Astrocyte (in vitro differentiated cells and primary cell): ENCODE results near the gene UQCC2.

Source experiments
- EZH2 ChIP-seq: IDR thresholded peaks from 2 replicates; pipeline ENCODE4 v1.6.1; 2012; ENCODE audit warnings: mild to moderate bottlenecking, low read length, inconsistent platforms; ENCODE audit not compliant: insufficient read depth
- TF ChIP-seq, protein P1 (sequence below): IDR thresholded peaks from 2 replicates; pipeline ENCODE4 v1.5.1; 2011; ENCODE audit warnings: low read depth, mild to moderate bottlenecking, inconsistent platforms, low read length, moderate library complexity; ENCODE audit not compliant: insufficient read depth

DNA sequence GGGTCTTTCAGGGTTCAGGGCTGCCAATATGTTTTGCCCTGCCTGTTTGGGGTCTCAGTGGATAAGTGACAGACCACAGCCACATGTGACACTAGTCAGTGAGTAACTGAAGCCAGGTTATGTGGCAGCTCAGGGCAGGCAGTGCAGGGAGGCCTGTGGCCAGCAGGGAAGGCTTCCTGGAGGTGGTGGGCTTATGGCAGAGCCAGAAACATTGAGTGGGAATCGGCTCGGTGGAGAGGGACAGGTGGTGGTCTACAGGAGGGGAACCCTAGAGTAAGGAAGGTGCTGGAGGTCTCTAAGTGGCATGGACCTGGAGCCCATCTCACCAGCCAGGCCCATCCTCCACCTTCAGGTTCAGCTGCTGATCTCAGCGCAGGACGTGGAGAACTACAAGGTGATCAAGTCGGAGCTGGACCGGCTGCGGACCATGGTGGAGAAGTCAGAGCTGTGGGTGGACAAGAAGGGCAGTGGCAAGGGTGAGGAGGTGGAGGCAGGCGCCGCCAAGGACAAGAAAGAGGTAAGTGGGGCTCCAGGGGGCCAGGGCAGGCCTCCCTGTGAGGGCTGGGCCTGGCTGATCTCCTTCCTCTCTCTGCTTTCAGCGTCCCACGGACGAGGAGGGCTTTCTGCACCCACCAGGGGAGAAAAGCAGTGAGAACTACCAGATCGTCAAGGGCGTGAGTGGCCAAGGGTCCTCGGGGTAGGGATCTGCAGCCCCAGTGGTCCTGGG, 34.9 kb downstream of the UQCC2 start:
- TF ChIP-seq, protein P1, sequence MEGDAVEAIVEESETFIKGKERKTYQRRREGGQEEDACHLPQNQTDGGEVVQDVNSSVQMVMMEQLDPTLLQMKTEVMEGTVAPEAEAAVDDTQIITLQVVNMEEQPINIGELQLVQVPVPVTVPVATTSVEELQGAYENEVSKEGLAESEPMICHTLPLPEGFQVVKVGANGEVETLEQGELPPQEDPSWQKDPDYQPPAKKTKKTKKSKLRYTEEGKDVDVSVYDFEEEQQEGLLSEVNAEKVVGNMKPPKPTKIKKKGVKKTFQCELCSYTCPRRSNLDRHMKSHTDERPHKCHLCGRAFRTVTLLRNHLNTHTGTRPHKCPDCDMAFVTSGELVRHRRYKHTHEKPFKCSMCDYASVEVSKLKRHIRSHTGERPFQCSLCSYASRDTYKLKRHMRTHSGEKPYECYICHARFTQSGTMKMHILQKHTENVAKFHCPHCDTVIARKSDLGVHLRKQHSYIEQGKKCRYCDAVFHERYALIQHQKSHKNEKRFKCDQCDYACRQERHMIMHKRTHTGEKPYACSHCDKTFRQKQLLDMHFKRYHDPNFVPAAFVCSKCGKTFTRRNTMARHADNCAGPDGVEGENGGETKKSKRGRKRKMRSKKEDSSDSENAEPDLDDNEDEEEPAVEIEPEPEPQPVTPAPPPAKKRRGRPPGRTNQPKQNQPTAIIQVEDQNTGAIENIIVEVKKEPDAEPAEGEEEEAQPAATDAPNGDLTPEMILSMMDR, result no peak
- TF ChIP-seq EZH2, result no peak
